Endodermal cell (in vitro differentiated cells): ENCODE measurements around the gene NSL1. TPM values are rescaled to one million over a fixed set of nuclear protein-coding genes. Genes with fewer than 3 reads are reported as not detected.

Source experiments
- DNase-seq: peaks from one replicate; pipeline ENCODE4 v3.0.0-alpha.2; 2017
- H3K27ac ChIP-seq: 2 replicates; pipeline ENCODE4 v1.5.1; 2013; ENCODE audit warnings: mild to moderate bottlenecking, low read depth, low read length, moderate library complexity
- H3K27me3 ChIP-seq: 2 replicates; pipeline ENCODE4 v1.6.1; 2013; ENCODE audit warnings: mild to moderate bottlenecking, low read length, moderate library complexity; ENCODE audit not compliant: insufficient read depth, control insufficient read depth, poor library complexity, severe bottlenecking
- H3K36me3 ChIP-seq: 2 replicates; pipeline ENCODE4 v1.7.0; 2013; ENCODE audit warnings: mild to moderate bottlenecking, low read length, moderate library complexity; ENCODE audit not compliant: control insufficient read depth, insufficient read depth
- H3K4me1 ChIP-seq: one replicate; pipeline ENCODE4 v1.7.0; 2013; ENCODE audit warnings: low read length; ENCODE audit not compliant: control insufficient read depth, insufficient read depth
- H3K4me3 ChIP-seq: 2 replicates; pipeline ENCODE4 v1.5.1; 2013; ENCODE audit warnings: mild to moderate bottlenecking, low read length, moderate library complexity
- H3K9ac ChIP-seq: 2 replicates; pipeline ENCODE4 v1.6.1; 2013; ENCODE audit warnings: mild to moderate bottlenecking, low read length, moderate library complexity; ENCODE audit not compliant: poor library complexity, severe bottlenecking; ENCODE audit errors: extremely low read depth
- H3K9me3 ChIP-seq: 2 replicates; pipeline ENCODE4 v1.6.1; 2013; ENCODE audit warnings: mild to moderate bottlenecking, low read length, moderate library complexity; ENCODE audit not compliant: control insufficient read depth
- H3K27ac Mint-ChIP-seq: 2 replicates; pipeline ENCODE4 v1.8.0; 2020; ENCODE audit warnings: mixed read lengths
- H3K27me3 Mint-ChIP-seq: 2 replicates; pipeline ENCODE4 v1.8.0; 2021; ENCODE audit warnings: mild to moderate bottlenecking, mixed read lengths; ENCODE audit not compliant: insufficient read depth
- H3K36me3 Mint-ChIP-seq: 2 replicates; pipeline ENCODE4 v1.8.0; 2020; ENCODE audit warnings: low read depth, mixed read lengths
- H3K4me1 Mint-ChIP-seq: 2 replicates; pipeline ENCODE4 v1.8.0; 2020; ENCODE audit warnings: mixed read lengths
- H3K4me3 Mint-ChIP-seq: 2 replicates; pipeline ENCODE4 v1.8.0; 2020; ENCODE audit warnings: mild to moderate bottlenecking, moderate library complexity, mixed read lengths
- H3K9me3 Mint-ChIP-seq: 2 replicates; pipeline ENCODE4 v1.8.0; 2020; ENCODE audit warnings: mild to moderate bottlenecking, mixed read lengths
- WGBS, 2 experiments: methylation state at CpG; one replicate each; pipeline versions ENCODE4 v1.1.5 to v1.1.7; 2013; ENCODE audit warnings: missing lambda C conversion rate in 2 of 2, mixed read lengths in 1 of 2; ENCODE audit not compliant: insufficient coverage in 1 of 2, insufficient read length in 1 of 2; 5-methylcytosine and 5-hydroxymethylcytosine counted together
- total RNA-seq, 2 donors: library from RNA; stranded (reverse); fragmentation: NEBNext Ultra II Directional in 1 of 2; extraction: Animal tissue kit (Norgen Biotek cat#: 25700) in 1 of 2; gene quantifications; 2 replicates in 1 of 2; 3 replicates in 1 of 2; pipeline ENCODE4 v1.2.1, GENCODE V29; 2021
- TF ChIP-seq, protein P1 (sequence below): fragments of 200-600 bp; sonication (generic); conservative IDR thresholded peaks from 2 replicates; pipeline ENCODE4 v1.5.0; 2021; ENCODE audit warnings: antibody characterized with exemption, mild to moderate bottlenecking

Gene NSL1
- total RNA-seq, 2 donors from 2014 or later: 47.6 to 57.7 TPM

DNA sequence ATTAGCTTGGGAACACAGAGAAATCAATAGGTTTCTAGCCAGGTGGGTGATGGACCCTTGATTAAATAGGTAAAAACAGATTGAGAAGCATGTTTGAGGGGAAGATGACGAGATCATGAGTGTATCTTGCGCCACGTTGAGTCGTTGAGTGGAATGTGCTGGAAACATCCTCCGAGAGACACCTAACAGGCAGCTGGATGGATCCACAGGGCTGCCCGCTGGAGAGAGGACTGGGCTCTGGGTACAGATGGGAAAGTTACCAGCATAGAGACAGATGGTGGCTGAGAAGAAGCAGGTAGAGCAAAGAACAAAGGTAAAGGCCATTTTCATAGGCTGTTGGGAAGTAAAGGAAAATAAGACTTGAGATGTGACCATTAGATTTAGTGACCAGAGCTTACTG, 107.5 kb downstream of the NSL1 start:
- DNase-seq: no peak
- 94 to 99% methylated on average over 6 of the region's 6 CpGs for WGBS, 2 experiments
- peaks cover 25% of the 10 kb centered on the region for H3K4me1 Mint-ChIP-seq
- H3K9me3 ChIP-seq: no peaks in the 10 kb centered on the region
- H3K27ac ChIP-seq: no peak overlapping the region
- no peak overlapping the region for H3K4me3 ChIP-seq
- H3K27ac Mint-ChIP-seq: no peak overlapping the region
- no peaks in the 10 kb centered on the region for H3K36me3 Mint-ChIP-seq
- H3K4me3 Mint-ChIP-seq: no peak overlapping the region
- no peaks in the 10 kb centered on the region for H3K9me3 Mint-ChIP-seq
- no peaks in the 10 kb centered on the region for H3K36me3 ChIP-seq
- peaks cover 6% of the 10 kb centered on the region for H3K27me3 Mint-ChIP-seq
- TF ChIP-seq, protein P1, sequence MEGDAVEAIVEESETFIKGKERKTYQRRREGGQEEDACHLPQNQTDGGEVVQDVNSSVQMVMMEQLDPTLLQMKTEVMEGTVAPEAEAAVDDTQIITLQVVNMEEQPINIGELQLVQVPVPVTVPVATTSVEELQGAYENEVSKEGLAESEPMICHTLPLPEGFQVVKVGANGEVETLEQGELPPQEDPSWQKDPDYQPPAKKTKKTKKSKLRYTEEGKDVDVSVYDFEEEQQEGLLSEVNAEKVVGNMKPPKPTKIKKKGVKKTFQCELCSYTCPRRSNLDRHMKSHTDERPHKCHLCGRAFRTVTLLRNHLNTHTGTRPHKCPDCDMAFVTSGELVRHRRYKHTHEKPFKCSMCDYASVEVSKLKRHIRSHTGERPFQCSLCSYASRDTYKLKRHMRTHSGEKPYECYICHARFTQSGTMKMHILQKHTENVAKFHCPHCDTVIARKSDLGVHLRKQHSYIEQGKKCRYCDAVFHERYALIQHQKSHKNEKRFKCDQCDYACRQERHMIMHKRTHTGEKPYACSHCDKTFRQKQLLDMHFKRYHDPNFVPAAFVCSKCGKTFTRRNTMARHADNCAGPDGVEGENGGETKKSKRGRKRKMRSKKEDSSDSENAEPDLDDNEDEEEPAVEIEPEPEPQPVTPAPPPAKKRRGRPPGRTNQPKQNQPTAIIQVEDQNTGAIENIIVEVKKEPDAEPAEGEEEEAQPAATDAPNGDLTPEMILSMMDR: no peak
- no peaks in the 10 kb centered on the region for H3K27me3 ChIP-seq
- H3K9ac ChIP-seq: no peak overlapping the region
- no peaks in the 10 kb centered on the region for H3K4me1 ChIP-seq

DNA sequence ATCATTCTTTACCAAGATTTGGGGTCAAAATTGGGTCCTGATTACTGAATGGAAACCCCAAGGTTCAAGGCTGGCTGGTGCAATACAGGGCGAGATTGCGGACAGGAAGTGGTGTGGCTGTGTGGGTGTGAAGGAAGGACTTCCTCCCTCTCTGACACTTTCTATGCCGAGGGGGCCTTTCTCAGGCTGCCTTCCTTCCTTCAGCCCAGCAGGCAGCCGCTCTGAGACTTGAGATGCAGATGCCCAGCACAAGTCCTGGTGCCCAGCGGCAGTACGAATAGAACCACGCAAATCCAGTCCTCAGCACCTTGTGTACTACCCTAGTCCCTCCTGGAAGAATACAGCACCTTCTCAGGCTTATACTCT, 108.2 kb downstream of the NSL1 start:
- TF ChIP-seq, protein P1: no peak
- Histone ChIP-seq H3K9me3 (no peaks in the 10 kb centered on the region), H3K9ac (no peak overlapping the region), H3K4me3 (no peak overlapping the region), H3K27me3 (no peaks in the 10 kb centered on the region), H3K36me3 (no peaks in the 10 kb centered on the region), H3K4me1 (peaks cover 2% of the 10 kb centered on the region), H3K27ac (no peak overlapping the region)
- H3K9me3 Mint-ChIP-seq: no peaks in the 10 kb centered on the region
- H3K36me3 Mint-ChIP-seq: no peaks in the 10 kb centered on the region
- peaks cover 26% of the 10 kb centered on the region for H3K4me1 Mint-ChIP-seq
- peak; percentile 46 for DNase-seq
- no peak overlapping the region for H3K4me3 Mint-ChIP-seq
- H3K27me3 Mint-ChIP-seq: peaks cover 6% of the 10 kb centered on the region
- 72 to 78% methylated on average over 5 to 7 of the region's 7 CpGs for WGBS, 2 experiments
- no peak overlapping the region for H3K27ac Mint-ChIP-seq

DNA sequence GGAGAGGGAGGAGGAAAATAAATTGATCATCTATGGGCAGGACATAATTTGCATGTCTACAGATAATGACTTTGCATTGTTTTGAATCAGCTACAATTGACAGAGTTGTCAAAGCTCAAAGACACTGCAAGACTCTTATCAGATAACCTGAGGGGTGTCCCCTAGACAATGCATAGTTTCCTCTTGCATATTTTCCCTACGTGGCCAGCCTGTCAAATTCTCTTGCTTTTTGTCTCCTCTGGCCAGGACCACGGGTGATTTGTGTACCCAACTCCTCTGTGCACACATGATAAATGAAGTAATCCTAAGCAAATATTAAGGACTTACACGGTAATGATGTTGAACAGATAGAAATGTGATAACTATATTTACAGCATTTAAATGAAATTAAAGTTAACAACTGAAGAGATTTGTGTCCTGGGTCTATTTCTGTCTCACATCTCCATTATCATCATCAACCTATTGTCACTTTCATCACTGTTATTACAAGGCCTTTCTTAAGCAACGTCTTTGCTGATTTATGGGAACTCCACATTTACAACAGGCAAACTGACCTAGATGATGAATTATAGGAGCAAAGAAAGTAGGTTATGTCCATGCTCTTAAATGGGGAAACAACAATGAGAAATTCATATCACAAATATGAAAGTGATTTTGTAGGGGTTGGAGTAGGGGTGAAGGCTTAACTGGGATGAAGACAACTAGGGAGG, 110.7 kb downstream of the NSL1 start:
- WGBS, 2 experiments: 0 to 26% methylated on average over 1 to 4 of the region's 4 CpGs
- H3K36me3 Mint-ChIP-seq: no peaks in the 10 kb centered on the region
- Histone ChIP-seq H3K9ac (no peak overlapping the region), H3K4me3 (no peak overlapping the region), H3K27me3 (no peaks in the 10 kb centered on the region), H3K4me1 (peaks cover 9% of the 10 kb centered on the region), H3K36me3 (no peaks in the 10 kb centered on the region), H3K27ac (no peak overlapping the region), H3K9me3 (no peaks in the 10 kb centered on the region)
- H3K27ac Mint-ChIP-seq: no peak overlapping the region
- DNase-seq: peak; percentile 55
- H3K27me3 Mint-ChIP-seq: peaks cover 6% of the 10 kb centered on the region
- no peaks in the 10 kb centered on the region for H3K9me3 Mint-ChIP-seq
- no peak overlapping the region for H3K4me3 Mint-ChIP-seq
- H3K4me1 Mint-ChIP-seq: peaks cover 26% of the 10 kb centered on the region
- TF ChIP-seq, protein P1: no peak
